Loucy (cell line): ENCODE data around the gene RNF13.
A peak's percentile ranks its signal among the peaks of the same experiment; 100 is the strongest.

Experiments
- H2AFZ ChIP-seq: fragments of 200-600 bp; sonication (generic); 2 replicates; pipeline ENCODE4 v1.6.0; 2016; ENCODE audit warnings: antibody characterized with exemption, mild to moderate bottlenecking, low read length, moderate library complexity
- H3F3A ChIP-seq: fragments of 200-600 bp; 2 replicates; pipeline ENCODE4 v1.6.0; 2016; ENCODE audit warnings: antibody characterized with exemption, low read depth, mild to moderate bottlenecking
- H3K27me3 ChIP-seq: fragments of 200-600 bp; sonication (generic); 2 replicates; pipeline ENCODE4 v1.6.1; 2014; ENCODE audit warnings: low read length, mild to moderate bottlenecking; ENCODE audit not compliant: insufficient read depth, poor library complexity, severe bottlenecking
- H3K36me3 ChIP-seq: fragments of 200-600 bp; sonication (generic); 2 replicates; pipeline ENCODE4 v1.6.1; 2016; ENCODE audit warnings: low read length; ENCODE audit not compliant: insufficient read depth
- H3K4me1 ChIP-seq: fragments of 200-600 bp; sonication (generic); 2 replicates; pipeline ENCODE4 v1.5.1; 2014; ENCODE audit warnings: low read length, mild to moderate bottlenecking; ENCODE audit not compliant: insufficient read depth, poor library complexity, severe bottlenecking
- H3K4me2 ChIP-seq: fragments of 200-600 bp; sonication (generic); 2 replicates; pipeline ENCODE4 v1.6.0; 2014; ENCODE audit warnings: antibody characterized with exemption, low read length, low read depth, mild to moderate bottlenecking; ENCODE audit not compliant: poor library complexity, severe bottlenecking
- H3K4me3 ChIP-seq: fragments of 200-600 bp; sonication (generic); 2 replicates; pipeline ENCODE4 v1.5.1; 2014; ENCODE audit warnings: low read length, mild to moderate bottlenecking, mixed read lengths; ENCODE audit not compliant: poor library complexity, severe bottlenecking
- H3K79me2 ChIP-seq: fragments of 200-600 bp; sonication (generic); 2 replicates; pipeline ENCODE4 v1.6.1; 2014; ENCODE audit warnings: low read length; ENCODE audit not compliant: insufficient read depth
- H3K9ac ChIP-seq: fragments of 200-600 bp; sonication (generic); 2 replicates; pipeline ENCODE4 v1.6.0; 2014; ENCODE audit warnings: mild to moderate bottlenecking, low read depth, low read length, moderate library complexity; ENCODE audit not compliant: poor library complexity, severe bottlenecking
- H3K9me2 ChIP-seq: fragments of 200-600 bp; sonication (generic); replicated peaks from 2 replicates; pipeline ENCODE4 v1.6.1; 2016; ENCODE audit warnings: low read depth, low read length, mixed read lengths
- H3K9me3 ChIP-seq: fragments of 200-600 bp; sonication (generic); 2 replicates; pipeline ENCODE4 v1.6.1; 2014; ENCODE audit warnings: mild to moderate bottlenecking, antibody characterized with exemption, low read length, low read depth; ENCODE audit not compliant: insufficient read depth
- H4K20me1 ChIP-seq: fragments of 200-600 bp; sonication (generic); 2 replicates; pipeline ENCODE4 v1.6.0; 2014; ENCODE audit warnings: antibody characterized with exemption, low read length, mild to moderate bottlenecking; ENCODE audit not compliant: insufficient read depth, poor library complexity, severe bottlenecking
- CTCF ChIP-seq: fragments of 200-600 bp; sonication (generic); conservative IDR thresholded peaks from 2 replicates; pipeline ENCODE4 v1.5.1; 2014; ENCODE audit warnings: mild to moderate bottlenecking, antibody characterized with exemption, low read length
- EZH2phosphoT487 ChIP-seq: fragments of 200-600 bp; IDR thresholded peaks from 2 replicates; pipeline ENCODE4 v1.6.1; 2018; ENCODE audit warnings: antibody characterized with exemption, mild to moderate bottlenecking, moderate library complexity, borderline replicate concordance

RNF13 gene

GRCh38 chr3:149765762-149766334 is 47.2 kb upstream of the RNF13 start:
- no peak for TF ChIP-seq EZH2phosphoT487
- TF ChIP-seq CTCF: peak; percentile 79
- H3K9ac ChIP-seq: no peak overlapping the region

GRCh38 chr3:149767720-149768119 is 45.3 kb upstream of the RNF13 start:
- no peaks in the 10 kb centered on the region for H3K9me2 ChIP-seq
- no peak for TF ChIP-seq EZH2phosphoT487
- no peak for TF ChIP-seq CTCF
- H2AFZ ChIP-seq: no peak overlapping the region
- no peaks in the 10 kb centered on the region for H3K4me1 ChIP-seq
- no peaks in the 10 kb centered on the region for H3K79me2 ChIP-seq
- no peak overlapping the region for H3K9ac ChIP-seq
- no peaks in the 10 kb centered on the region for H3K27me3 ChIP-seq
- no peaks in the 10 kb centered on the region for H4K20me1 ChIP-seq
- no peak overlapping the region for H3K4me2 ChIP-seq
- no peak overlapping the region for H3K4me3 ChIP-seq
- H3K36me3 ChIP-seq: no peaks in the 10 kb centered on the region
- no peaks in the 10 kb centered on the region for H3K9me3 ChIP-seq
- H3F3A ChIP-seq: no peaks in the 10 kb centered on the region

More at GRCh38 chr3:149765762-149766334, 47.2 kb upstream of the RNF13 start:
- Histone ChIP-seq H3F3A (no peaks in the 10 kb centered on the region), H3K27me3 (peaks cover 5% of the 10 kb centered on the region), H2AFZ (no peak overlapping the region), H4K20me1 (no peaks in the 10 kb centered on the region), H3K9me2 (no peaks in the 10 kb centered on the region), H3K9me3 (no peaks in the 10 kb centered on the region), H3K79me2 (no peaks in the 10 kb centered on the region), H3K4me1 (no peaks in the 10 kb centered on the region), H3K36me3 (no peaks in the 10 kb centered on the region), H3K4me2 (no peak overlapping the region), H3K4me3 (no peak overlapping the region)

- no peaks in the 10 kb centered on the region for H4K20me1 ChIP-seq
- H3K4me3 ChIP-seq: no peak overlapping the region
These were observed 44.3 kb upstream of the RNF13 start for GRCh38 chr3:149768704-149769103.

More at GRCh38 chr3:149768704-149769103, 44.3 kb upstream of the RNF13 start:
- H3K9me2 ChIP-seq: no peaks in the 10 kb centered on the region
- no peaks in the 10 kb centered on the region for H3K9me3 ChIP-seq
- H3K79me2 ChIP-seq: no peaks in the 10 kb centered on the region
- TF ChIP-seq CTCF (no peak), EZH2phosphoT487 (no peak)
- H3K36me3 ChIP-seq: no peaks in the 10 kb centered on the region
- H3K9ac ChIP-seq: no peak overlapping the region
- H3K27me3 ChIP-seq: no peaks in the 10 kb centered on the region
- no peak overlapping the region for H3K4me2 ChIP-seq
- no peaks in the 10 kb centered on the region for H3F3A ChIP-seq
- H2AFZ ChIP-seq: no peak overlapping the region
- no peaks in the 10 kb centered on the region for H3K4me1 ChIP-seq
